ENCODE measurements around the gene TNFAIP2.

TNFAIP2 gene, protein sequence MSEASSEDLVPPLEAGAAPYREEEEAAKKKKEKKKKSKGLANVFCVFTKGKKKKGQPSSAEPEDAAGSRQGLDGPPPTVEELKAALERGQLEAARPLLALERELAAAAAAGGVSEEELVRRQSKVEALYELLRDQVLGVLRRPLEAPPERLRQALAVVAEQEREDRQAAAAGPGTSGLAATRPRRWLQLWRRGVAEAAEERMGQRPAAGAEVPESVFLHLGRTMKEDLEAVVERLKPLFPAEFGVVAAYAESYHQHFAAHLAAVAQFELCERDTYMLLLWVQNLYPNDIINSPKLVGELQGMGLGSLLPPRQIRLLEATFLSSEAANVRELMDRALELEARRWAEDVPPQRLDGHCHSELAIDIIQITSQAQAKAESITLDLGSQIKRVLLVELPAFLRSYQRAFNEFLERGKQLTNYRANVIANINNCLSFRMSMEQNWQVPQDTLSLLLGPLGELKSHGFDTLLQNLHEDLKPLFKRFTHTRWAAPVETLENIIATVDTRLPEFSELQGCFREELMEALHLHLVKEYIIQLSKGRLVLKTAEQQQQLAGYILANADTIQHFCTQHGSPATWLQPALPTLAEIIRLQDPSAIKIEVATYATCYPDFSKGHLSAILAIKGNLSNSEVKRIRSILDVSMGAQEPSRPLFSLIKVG

GRCh38 chr14:103122947-103123633 is at the start of gene TNFAIP2:
TNFAIP2 (plus strand) TSS chr14:103123461; CDS start chr14:103126458, 2,997 bp downstream.
- DNase-seq (ENCODE audit: low read depth in 3 of 3): no peak

GRCh38 chr14:103073876-103074728 is 49.2 kb upstream of the TNFAIP2 start:
- DNase-seq (ENCODE audit: low read depth in 3 of 3): no peak

DNA sequence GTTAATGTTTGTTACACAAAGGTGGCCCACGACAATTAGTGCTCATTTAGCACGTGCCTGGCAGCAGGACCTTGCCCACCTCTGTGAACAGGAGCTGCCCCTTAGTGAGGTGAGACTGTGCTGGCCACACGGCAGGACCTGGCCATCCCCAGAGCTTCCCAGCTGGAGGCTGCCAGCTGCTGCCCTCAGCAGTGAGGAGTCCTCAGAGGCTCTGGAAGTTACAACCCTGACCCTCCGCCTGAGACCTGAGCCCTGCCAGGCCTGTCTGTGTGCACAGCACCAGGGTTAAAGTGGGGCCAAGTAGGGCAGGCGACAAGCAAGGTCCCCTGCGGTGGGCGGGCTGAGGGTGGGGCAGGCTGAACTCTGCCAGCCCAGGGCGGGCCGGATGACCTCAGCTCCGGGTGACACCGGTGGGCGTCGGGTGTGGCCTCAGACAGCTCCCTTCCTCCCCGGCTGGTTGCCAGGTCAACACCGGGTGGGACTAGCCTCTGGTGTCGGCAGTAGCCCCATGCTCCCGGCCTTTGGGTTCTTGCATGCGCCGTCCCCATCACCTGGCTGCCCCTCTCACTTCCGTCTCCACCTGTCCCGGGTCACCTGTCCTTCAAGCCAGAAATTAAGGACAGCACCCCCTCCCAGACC is 48.4 kb upstream of the TNFAIP2 start:
- DNase-seq (ENCODE audit: low read depth in 3 of 3): no peak

DNA sequence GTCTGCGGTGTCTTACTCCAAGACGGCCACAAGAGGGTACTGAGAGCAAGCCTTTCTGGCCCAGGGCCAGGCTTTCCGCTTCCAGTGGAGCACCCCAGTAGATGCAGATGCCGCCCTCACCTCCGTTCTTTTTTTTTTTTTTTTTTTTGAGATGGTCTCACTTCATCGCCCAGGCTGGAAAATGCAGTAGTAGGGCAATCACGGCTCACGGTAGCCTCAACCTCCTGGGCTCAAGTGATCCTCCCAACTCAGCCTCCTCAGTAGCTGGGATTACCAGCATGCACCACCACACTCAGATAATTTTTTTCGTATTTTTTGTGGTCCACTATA is 44.9 kb upstream of the TNFAIP2 start:
- peak; percentile 48 to 66 (median 58) for DNase-seq (ENCODE audit: low read depth in 3 of 3)

DNA sequence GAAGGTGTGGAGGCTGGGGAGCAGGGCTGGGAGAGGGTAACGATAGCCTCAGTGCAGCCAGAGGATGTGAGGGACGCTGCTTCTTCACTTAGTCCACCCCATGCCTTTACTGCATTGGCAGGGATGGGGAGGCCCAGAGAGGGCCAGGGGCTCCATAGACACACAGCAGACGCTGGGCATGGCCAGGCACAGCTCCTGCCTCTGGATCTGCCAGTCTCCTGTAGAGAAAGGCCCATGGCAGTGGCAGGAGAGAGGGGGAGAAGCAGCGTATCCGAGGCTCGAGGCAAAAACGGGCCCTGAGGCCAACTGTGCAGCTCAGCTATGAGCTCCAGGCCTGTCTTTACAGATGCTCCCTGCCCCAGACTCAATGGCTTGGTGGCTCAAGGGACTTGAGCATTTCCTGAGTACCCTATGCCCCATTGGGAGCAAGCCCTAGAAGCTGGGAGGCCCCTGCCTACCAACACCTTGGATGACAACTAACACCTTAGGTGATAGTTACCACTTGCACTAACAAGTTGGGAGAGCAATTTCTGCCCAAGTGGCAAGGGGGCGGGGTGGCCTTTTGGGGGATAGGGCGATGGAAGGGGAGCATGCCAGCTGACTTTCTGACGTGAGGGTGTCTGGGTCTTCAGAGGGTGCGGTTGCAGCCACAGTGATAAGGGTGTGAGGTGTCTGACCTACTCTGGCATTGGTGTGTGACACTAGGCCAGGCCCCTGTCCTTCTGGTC is 44.2 kb upstream of the TNFAIP2 start:
- DNase-seq (ENCODE audit: low read depth in 3 of 3): no peak

DNA sequence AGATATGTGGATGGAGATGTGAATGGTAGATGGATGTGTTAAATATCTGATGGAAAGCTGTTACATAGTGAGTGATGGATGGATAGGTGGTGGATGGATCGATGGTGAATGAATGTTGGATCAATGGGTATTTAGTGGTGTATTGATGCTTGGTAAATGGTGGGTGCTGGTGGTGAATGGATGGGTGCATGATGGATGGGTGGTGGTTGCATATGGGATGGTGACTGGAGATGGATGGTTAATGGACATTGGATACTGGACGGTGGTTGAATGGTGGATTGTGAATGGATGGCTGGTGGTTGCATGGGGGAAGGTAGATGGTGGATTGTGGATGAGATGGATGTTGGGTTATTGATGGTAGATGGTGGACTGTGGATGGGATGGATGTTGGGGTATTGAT is 41.3 kb upstream of the TNFAIP2 start:
- no peak for DNase-seq (ENCODE audit: low read depth in 3 of 3)

- no peak for DNase-seq (ENCODE audit: low read depth in 3 of 3)
Measured at GRCh38 chr14:103084021-103084919, 39.0 kb upstream of the TNFAIP2 start, which contains the start of gene LBHD2. LBHD2 (plus strand) TSS chr14:103084210; CDS start chr14:103086013, 1,803 bp downstream.

GRCh38 chr14:103085106-103086091 is 37.9 kb upstream of the TNFAIP2 start:
- no peak for DNase-seq (ENCODE audit: low read depth in 3 of 3)

DNA sequence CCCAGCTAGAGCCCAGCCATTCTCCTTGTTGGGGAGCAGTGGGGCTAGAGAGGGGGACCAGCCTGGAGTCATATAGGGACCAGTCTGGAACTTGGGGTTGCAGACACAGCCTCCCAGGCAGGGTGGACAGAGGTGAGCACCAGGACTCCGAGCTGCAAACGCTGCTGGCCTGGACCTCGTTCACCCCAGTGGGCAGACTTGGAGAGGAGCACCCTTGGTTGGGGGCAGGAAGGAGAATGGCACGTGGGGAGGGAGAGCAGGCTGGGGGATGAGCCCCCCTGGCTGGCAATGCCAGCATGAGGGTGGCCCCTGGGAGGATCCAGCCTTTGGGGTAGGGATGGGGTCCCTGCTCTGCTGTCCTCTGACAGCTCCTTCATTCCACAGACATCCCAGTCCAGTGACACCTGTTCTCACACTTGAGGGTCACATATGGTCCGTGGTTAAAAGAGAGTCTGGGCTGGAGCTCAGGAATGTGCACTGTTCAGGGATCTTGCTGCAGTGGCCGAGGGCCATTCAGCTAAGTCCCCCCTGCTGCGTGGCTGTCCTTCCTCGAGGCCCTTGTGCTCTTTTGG is 36.4 kb upstream of the TNFAIP2 start:
- no peak for DNase-seq (ENCODE audit: low read depth in 3 of 3)

- no peak for DNase-seq (ENCODE audit: low read depth in 3 of 3)
Measured at GRCh38 chr14:103087343-103087835, 35.9 kb upstream of the TNFAIP2 start.

GRCh38 chr14:103088921-103089320 is 34.3 kb upstream of the TNFAIP2 start:
- DNase-seq (ENCODE audit: low read depth in 3 of 3): no peak

DNA sequence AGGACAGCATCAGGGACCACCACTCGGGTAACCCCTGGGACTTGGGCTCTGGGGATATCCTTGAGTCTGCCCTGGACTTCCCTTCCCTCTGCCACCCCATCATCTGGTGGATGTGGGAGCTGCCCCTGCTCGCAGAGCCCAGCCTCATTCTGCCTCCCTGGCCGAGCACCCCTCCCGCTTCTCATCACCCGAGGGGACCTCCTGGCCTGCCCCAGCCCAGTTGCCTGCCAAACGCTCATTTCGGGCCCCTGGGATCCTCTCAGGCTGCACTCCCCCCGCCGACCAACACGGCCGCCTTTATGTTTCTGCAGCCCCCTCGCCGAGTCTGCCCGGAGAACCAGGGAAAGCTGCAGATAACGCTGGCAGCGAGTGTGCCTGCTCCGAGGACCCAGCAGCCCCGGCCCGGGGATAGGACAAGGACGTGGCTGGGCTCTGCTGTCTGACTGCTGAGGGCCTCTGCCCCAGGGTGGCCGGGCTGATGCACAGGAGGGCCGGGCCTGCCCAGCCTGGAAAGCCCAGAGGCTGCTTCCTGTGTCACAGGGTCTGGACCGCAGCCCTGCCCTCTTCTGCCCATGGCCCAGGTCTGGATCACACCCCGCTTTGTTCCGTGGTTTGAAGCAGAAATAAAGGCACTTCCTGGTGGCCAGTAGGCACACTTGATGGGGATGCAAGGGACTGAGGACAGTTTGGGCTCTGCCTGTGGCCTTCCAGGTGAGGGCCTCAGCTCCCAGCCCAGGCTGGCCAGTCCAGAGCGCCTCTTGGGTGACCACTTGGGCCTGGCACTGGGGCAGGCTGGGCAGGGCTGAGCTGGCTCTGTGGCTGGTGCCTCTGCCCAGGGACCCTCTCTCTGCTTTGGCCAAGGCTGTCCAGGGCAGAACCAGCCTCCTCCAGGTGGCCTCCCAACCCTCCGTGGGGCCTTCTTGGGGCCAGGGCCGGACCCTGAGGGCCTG is 33.6 kb upstream of the TNFAIP2 start:
- no peak for DNase-seq (ENCODE audit: low read depth in 3 of 3)

- no peak for DNase-seq (ENCODE audit: low read depth in 3 of 3)
Measured at GRCh38 chr14:103090481-103091020, 32.7 kb upstream of the TNFAIP2 start.

GRCh38 chr14:103091041-103091882 is 32.0 kb upstream of the TNFAIP2 start:
- peak; percentile 50 to 72 (median 55) for DNase-seq (ENCODE audit: low read depth in 3 of 3)

DNA sequence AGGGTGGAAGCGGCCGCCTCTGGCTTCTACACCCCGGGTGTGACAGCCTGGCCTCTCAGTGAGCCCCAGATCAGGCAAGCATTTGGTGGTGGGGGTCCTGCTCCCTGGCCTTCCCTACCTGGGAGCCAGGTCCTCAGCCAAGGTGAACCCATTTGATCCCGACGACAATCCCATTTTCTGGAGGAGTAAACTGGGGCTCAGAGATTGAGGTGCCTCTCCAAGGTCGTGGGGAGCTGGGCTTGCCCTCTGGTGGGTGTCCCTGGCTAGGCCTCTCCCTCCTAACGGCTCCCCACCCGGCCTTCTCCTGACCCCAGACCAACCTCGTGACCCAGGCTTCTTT is 31.4 kb upstream of the TNFAIP2 start:
- DNase-seq (ENCODE audit: low read depth in 3 of 3): no peak

All from stimulated activated CD4-positive, alpha-beta T cell treated with anti-CD3 and anti-CD28 coated beads, TNF-alpha, amount 100 ng/mL, for 48 hours (primary cell).